ENCODE results near the gene SLC25A41.

- no peak for TF ChIP-seq CTCF (IDR thresholded peaks at IDR 0.05)
- no peak for TF ChIP-seq EP300 (IDR thresholded peaks at IDR 0.05)
- TF ChIP-seq POLR2A (IDR thresholded peaks at IDR 0.05): no peak
These were observed 8.4 kb downstream of the SLC25A41 start for GRCh38 chr19:6424939-6425731.

Measured in suprapubic skin (tissue), 3 donors.